Tibial artery (tissue), 4 donors: ENCODE data around the gene HMCN2.
"Not testable (repeated sequence)": the region's sequence is repeated elsewhere in the genome, so short reads cannot be mapped to it uniquely, and the experiment has no call there.

Source experiments
- DNase-seq, 2 donors: peaks; one replicate each; pipeline ENCODE4 v3.0.0-alpha.2; 2019
- H3K27ac ChIP-seq, 2 donors: fragments of 200-600 bp; sonication (generic) in 1 of 2; 1 replicate in 1 of 2; 2 replicates in 1 of 2; pipeline ENCODE4 v1.5.1; 2018 to 2019; ENCODE audit warnings: mild to moderate bottlenecking in 1 of 2
- H3K27me3 ChIP-seq, 2 donors: fragments of 200-600 bp; sonication (generic) in 1 of 2; one replicate each; pipeline versions ENCODE4 v1.5.1 to v1.6.0; 2016 to 2019
- H3K36me3 ChIP-seq, 3 donors: fragments of 200-600 bp; sonication (generic) in 2 of 3; one replicate each; pipeline ENCODE4 v1.5.1; 2016 to 2019; ENCODE audit warnings: mild to moderate bottlenecking in 2 of 3
- H3K4me1 ChIP-seq, 4 donors: fragments of 200-600 bp; sonication (generic) in 2 of 4; 1 replicate in 3 of 4; 2 replicates in 1 of 4; pipeline ENCODE4 v1.5.1; 2016 to 2019
- H3K4me3 ChIP-seq, 2 donors: fragments of 200-600 bp; sonication (generic) in 1 of 2; 1 replicate in 1 of 2; 2 replicates in 1 of 2; pipeline ENCODE4 v1.5.1; 2018 to 2019; ENCODE audit warnings: mild to moderate bottlenecking in 2 of 2
- H3K9me3 ChIP-seq, 3 donors: fragments of 200-600 bp; sonication (generic) in 1 of 3; one replicate each; pipeline ENCODE4 v1.5.1; 2016 to 2019
- CTCF ChIP-seq, 2 experiments: fragments of 200-600 bp in 1 of 2; fragments of 450-650 bp in 1 of 2; IDR thresholded peaks; one replicate each; pipeline ENCODE4 v1.5.1; 2017 to 2019; ENCODE audit warnings: antibody characterized with exemption in 2 of 2, mild to moderate bottlenecking in 1 of 2, moderate library complexity in 1 of 2
- intact Hi-C: fragments of 100-400 bp; cut with DNase I; formaldehyde crosslinking; loops from one replicate; pipeline ENCODE4 v1.15.0; 2023; ENCODE audit warnings: low total_unique reads

HMCN2 gene

GRCh38 chr9:130399768-130400167, 134.2 kb downstream of the HMCN2 start:
- Histone ChIP-seq H3K27ac (no peak overlapping the region), H3K4me3 (no peak overlapping the region), H3K27me3 (peaks cover 0 to 17% of the 10 kb centered on the region in 2 donors), H3K4me1 (no peaks in the 10 kb centered on the region), H3K36me3 (no peaks in the 10 kb centered on the region), H3K9me3 (no peaks in the 10 kb centered on the region)
- no peak for TF ChIP-seq CTCF (IDR thresholded peaks at IDR 0.05)
- intact Hi-C loops = no loop called here
- no peak for DNase-seq

GRCh38 chr9:130400870-130401269, 135.3 kb downstream of the HMCN2 start:
- intact Hi-C loops = no loop called here
- no peak for DNase-seq
- peaks cover 0 to 17% of the 10 kb centered on the region in 2 donors for H3K27me3 ChIP-seq

GRCh38 chr9:130401742-130402141, 136.2 kb downstream of the HMCN2 start:
- H3K4me1 ChIP-seq, DNase-seq, H3K9me3 ChIP-seq, H3K4me3 ChIP-seq, H3K27ac ChIP-seq, H3K36me3 ChIP-seq, intact Hi-C loops: not testable (repeated sequence)
- peaks cover 0 to 17% of the 10 kb centered on the region in 2 donors for H3K27me3 ChIP-seq

More at GRCh38 chr9:130400870-130401269, 135.3 kb downstream of the HMCN2 start:
- no peak for TF ChIP-seq CTCF (IDR thresholded peaks at IDR 0.05)
- no peak overlapping the region for H3K4me3 ChIP-seq
- H3K9me3 ChIP-seq = no peaks in the 10 kb centered on the region
- H3K4me1 ChIP-seq = no peaks in the 10 kb centered on the region
- no peak overlapping the region for H3K27ac ChIP-seq
- no peaks in the 10 kb centered on the region for H3K36me3 ChIP-seq

- Histone ChIP-seq H3K27me3 (peaks cover 0 to 17% of the 10 kb centered on the region in 2 donors), H3K4me3 (no peak overlapping the region), H3K4me1 (no peaks in the 10 kb centered on the region), H3K36me3 (no peaks in the 10 kb centered on the region), H3K9me3 (no peaks in the 10 kb centered on the region), H3K27ac (no peak overlapping the region)
- intact Hi-C loops = no loop called here
- no peak for DNase-seq
- no peak for TF ChIP-seq CTCF (IDR thresholded peaks at IDR 0.05)
Measured at GRCh38 chr9:130402243-130402642, 136.7 kb downstream of the HMCN2 start.

- Histone ChIP-seq H3K27me3 (peaks cover 0 to 17% of the 10 kb centered on the region in 2 donors), H3K9me3 (no peaks in the 10 kb centered on the region), H3K4me1 (no peaks in the 10 kb centered on the region), H3K27ac (no peak overlapping the region), H3K36me3 (no peaks in the 10 kb centered on the region), H3K4me3 (no peak overlapping the region)
- intact Hi-C loops = no loop called here
- TF ChIP-seq CTCF (IDR thresholded peaks at IDR 0.05) = no peak
- no peak for DNase-seq
Measured at GRCh38 chr9:130402645-130403440, 137.3 kb downstream of the HMCN2 start.

GRCh38 chr9:130405657-130406257, 140.2 kb downstream of the HMCN2 start:
- Histone ChIP-seq H3K36me3 (peaks cover 0 to 5% (median 0%) of the 10 kb centered on the region in 3 donors), H3K9me3 (no peaks in the 10 kb centered on the region), H3K27ac (no peak overlapping the region), H3K4me1 (no peaks in the 10 kb centered on the region), H3K4me3 (no peak overlapping the region), H3K27me3 (peaks cover 0 to 11% of the 10 kb centered on the region in 2 donors)
- no peak for DNase-seq
- intact Hi-C loops = no loop called here
- TF ChIP-seq CTCF (IDR thresholded peaks at IDR 0.05) = no peak
